ENCODE measurements around the gene ANKRD36. TPM values are rescaled to one million over a fixed set of nuclear protein-coding genes. Genes with fewer than 3 reads are reported as not detected.
"Not testable (repeated sequence)": the region's sequence is repeated elsewhere in the genome, so short reads cannot be mapped to it uniquely, and the experiment has no call there.

Gene ANKRD36

DNA sequence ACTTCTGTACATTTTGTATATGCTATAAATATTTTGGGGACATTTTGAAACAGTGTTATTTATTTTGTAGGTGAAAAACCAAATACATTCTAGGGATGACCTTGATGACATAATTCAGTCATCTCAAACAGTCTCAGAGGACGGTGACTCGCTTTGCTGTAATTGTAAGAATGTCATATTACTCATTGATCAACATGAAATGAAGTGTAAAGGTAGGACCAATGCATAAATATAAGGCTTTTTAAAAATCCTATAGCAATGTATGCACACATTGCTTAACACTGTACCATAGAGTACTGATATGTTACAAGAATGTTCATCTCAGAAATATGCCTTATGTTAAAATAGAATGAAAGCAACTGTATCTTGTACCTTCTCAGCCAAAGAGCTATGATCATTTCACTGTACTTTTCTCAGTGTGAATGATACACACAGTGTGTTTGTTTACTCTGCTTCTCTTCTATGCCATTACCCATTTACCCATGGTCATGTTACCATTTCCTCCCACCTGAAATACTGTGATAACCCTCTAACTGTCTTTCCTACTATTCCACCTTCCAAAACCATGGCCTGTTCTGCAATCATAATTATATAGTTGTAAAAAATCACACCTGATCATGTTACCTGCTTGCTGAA, 120.8 kb downstream of the ANKRD36 start:
- H3K4me3 ChIP-seq (ENCODE audit: low read length); H3K36me3 ChIP-seq (ENCODE audit: insufficient read depth, low read length); H3K4me2 ChIP-seq (ENCODE audit: low read length); H3K9ac ChIP-seq (ENCODE audit: low read depth, low read length); H3K4me1 ChIP-seq (ENCODE audit: control insufficient read depth, insufficient read depth, low read length); H3K9me3 ChIP-seq (replicated peaks; ENCODE audit: low read length); H3K27me3 ChIP-seq (ENCODE audit: control insufficient read depth, insufficient read depth, low read length): not testable (repeated sequence)

DNA sequence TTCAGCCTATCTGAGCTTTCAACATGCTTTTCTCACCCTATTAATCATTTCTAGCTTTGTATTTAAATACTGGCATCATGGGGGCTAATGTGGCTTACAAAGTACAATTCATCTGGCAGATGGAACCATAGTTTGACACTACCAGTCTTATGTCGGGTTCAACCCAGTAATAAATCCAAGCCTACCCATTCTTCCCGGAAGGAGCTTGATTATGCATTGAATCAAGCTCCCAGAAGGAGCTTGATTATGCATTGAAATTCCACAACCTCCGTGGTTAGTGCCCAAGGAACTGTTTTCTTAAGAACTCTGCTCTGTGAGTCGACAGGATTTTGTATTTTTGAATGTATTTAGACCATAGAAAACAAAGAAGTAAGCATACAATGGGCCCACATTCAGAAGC, 148.2 kb downstream of the ANKRD36 start:
- H3K4me3 ChIP-seq (ENCODE audit: low read length); H3K36me3 ChIP-seq (ENCODE audit: insufficient read depth, low read length); H3K27me3 ChIP-seq (ENCODE audit: control insufficient read depth, insufficient read depth, low read length); H3K4me1 ChIP-seq (ENCODE audit: control insufficient read depth, insufficient read depth, low read length); H3K4me2 ChIP-seq (ENCODE audit: low read length); H3K9ac ChIP-seq (ENCODE audit: low read depth, low read length); H3K9me3 ChIP-seq (replicated peaks; ENCODE audit: low read length): not testable (repeated sequence)

- H3K9me3 ChIP-seq (replicated peaks; ENCODE audit: low read length); H3K27me3 ChIP-seq (ENCODE audit: control insufficient read depth, insufficient read depth, low read length); H3K9ac ChIP-seq (ENCODE audit: low read depth, low read length): not testable (repeated sequence)
Measured at GRCh38 chr2:97266449-97266848, 153.5 kb downstream of the ANKRD36 start.

DNA sequence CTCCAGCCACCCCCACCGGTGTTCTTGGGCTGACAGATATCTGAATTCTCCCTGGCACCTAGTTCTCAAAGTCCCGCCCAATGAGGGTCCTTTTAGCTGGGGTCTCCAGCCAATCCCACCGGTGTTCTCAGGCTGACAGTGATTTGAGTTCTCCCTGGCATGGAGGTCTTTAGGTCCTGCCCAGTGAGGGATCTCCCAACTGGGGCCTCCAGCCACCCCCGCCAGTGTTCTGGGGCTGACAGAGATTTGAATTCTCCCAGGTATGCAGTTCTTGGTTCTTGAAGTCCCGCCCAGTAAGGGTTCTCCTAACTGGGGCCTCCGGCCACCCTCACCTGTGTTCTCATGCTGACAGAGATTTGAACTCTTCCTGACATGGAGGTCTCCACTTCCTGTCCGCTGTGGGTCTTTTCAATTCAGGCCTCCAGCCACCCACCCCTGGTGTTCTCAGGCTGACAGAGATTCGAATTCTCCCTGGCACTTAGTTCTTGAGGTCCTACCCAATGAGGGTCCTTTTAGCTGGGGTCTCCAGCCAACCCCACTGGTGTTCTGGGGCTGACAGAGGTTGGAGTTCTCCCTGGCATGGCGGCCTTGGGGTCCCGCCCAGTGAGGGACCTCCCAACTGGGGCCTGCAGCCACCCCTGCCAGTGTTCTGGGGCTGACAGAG, 154.6 kb downstream of the ANKRD36 start:
- Histone ChIP-seq H3K9me3 (replicated peaks; ENCODE audit: low read length) (no peaks in the 10 kb centered on the region), H3K36me3 (ENCODE audit: insufficient read depth, low read length) (no peaks in the 10 kb centered on the region), H3K9ac (ENCODE audit: low read depth, low read length) (no peak overlapping the region), H3K4me2 (ENCODE audit: low read length) (no peak overlapping the region), H3K4me3 (ENCODE audit: low read length) (no peak overlapping the region), H3K27me3 (ENCODE audit: control insufficient read depth, insufficient read depth, low read length) (no peaks in the 10 kb centered on the region), H3K4me1 (ENCODE audit: control insufficient read depth, insufficient read depth, low read length) (no peaks in the 10 kb centered on the region)

More at GRCh38 chr2:97266449-97266848, 153.5 kb downstream of the ANKRD36 start:
- H3K36me3 ChIP-seq (ENCODE audit: insufficient read depth, low read length); H3K4me3 ChIP-seq (ENCODE audit: low read length); H3K4me2 ChIP-seq (ENCODE audit: low read length); H3K4me1 ChIP-seq (ENCODE audit: control insufficient read depth, insufficient read depth, low read length): not testable (repeated sequence)

DNA sequence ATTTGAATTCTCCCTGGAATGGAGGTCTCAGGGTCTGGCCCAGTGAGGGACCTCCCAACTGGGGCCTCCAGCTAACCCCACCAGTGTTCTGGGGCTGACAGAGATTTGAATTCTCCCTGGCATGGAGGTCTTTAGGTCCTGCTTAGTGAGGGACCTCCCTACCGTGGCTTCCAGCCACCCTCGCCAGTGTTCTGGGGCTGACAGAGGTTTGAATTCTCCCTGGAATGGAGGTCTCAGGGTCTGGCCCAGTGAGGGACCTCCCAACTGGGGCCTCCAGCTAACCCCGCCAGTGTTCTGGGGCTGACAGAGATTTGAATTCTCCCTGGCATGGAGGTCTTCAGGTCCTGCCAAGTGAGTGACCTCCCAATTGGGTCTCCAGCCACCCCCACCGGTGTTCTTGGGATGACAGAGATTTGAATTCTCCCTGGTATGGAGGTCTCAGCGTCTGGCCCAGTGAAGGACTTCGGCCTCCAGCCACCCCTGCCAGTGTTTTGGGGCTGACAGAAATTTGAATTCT, 155.2 kb downstream of the ANKRD36 start:
- H3K9ac ChIP-seq (ENCODE audit: low read depth, low read length); H3K27me3 ChIP-seq (ENCODE audit: control insufficient read depth, insufficient read depth, low read length); H3K36me3 ChIP-seq (ENCODE audit: insufficient read depth, low read length); H3K4me2 ChIP-seq (ENCODE audit: low read length); H3K9me3 ChIP-seq (replicated peaks; ENCODE audit: low read length); H3K4me1 ChIP-seq (ENCODE audit: control insufficient read depth, insufficient read depth, low read length); H3K4me3 ChIP-seq (ENCODE audit: low read length): not testable (repeated sequence)

GRCh38 chr2:97276232-97276798, 163.4 kb downstream of the ANKRD36 start:
- not testable (repeated sequence) for H3K4me1 ChIP-seq (ENCODE audit: control insufficient read depth, insufficient read depth, low read length); H3K36me3 ChIP-seq (ENCODE audit: insufficient read depth, low read length); H3K9me3 ChIP-seq (replicated peaks; ENCODE audit: low read length); H3K9ac ChIP-seq (ENCODE audit: low read depth, low read length); H3K27me3 ChIP-seq (ENCODE audit: control insufficient read depth, insufficient read depth, low read length); H3K4me3 ChIP-seq (ENCODE audit: low read length); H3K4me2 ChIP-seq (ENCODE audit: low read length)

DNA sequence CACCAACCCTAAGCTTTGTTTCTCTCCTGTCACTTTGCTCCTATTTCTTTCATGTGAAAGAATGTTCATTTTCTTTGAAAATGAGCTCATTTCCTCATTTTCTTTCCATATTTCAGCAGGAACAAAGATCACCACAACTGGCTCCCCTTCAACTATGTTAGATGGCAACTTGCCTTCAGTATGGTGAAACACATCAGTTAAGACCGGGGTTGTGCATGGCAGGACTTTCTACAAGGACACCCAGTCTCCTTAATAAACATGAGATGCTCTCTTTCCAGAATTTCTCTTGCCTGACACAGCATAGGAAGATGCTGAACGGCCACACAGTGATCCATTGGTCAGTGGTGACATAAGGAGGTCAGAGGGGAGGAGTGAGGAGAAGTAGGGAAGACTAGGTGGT, 172.2 kb downstream of the ANKRD36 start:
- H3K9ac ChIP-seq (ENCODE audit: low read depth, low read length); H3K4me3 ChIP-seq (ENCODE audit: low read length); H3K4me1 ChIP-seq (ENCODE audit: control insufficient read depth, insufficient read depth, low read length); H3K36me3 ChIP-seq (ENCODE audit: insufficient read depth, low read length); H3K9me3 ChIP-seq (replicated peaks; ENCODE audit: low read length); H3K27me3 ChIP-seq (ENCODE audit: control insufficient read depth, insufficient read depth, low read length); H3K4me2 ChIP-seq (ENCODE audit: low read length): not testable (repeated sequence)

DNA sequence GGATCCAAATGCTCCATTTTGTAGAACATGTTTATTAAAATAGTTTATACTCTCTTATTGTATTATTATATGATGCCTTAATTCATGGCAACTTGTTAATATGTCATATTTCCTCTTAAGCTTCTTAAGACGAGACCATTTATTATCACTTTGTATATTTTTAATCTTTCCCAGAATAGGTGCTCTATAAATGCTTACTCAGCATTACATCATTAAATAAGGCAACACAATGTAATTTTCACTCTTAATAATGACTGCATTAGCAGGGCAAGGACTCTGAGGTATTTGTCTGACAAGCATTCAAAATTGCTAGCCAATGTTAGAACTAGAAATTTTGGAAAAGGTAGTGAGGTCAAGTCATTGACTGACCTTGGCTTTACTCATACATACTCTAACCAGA, 180.7 kb downstream of the ANKRD36 start:
- H3K9ac ChIP-seq (ENCODE audit: low read depth, low read length); H3K27me3 ChIP-seq (ENCODE audit: control insufficient read depth, insufficient read depth, low read length); H3K4me2 ChIP-seq (ENCODE audit: low read length); H3K4me3 ChIP-seq (ENCODE audit: low read length); H3K4me1 ChIP-seq (ENCODE audit: control insufficient read depth, insufficient read depth, low read length); H3K9me3 ChIP-seq (replicated peaks; ENCODE audit: low read length); H3K36me3 ChIP-seq (ENCODE audit: insufficient read depth, low read length): not testable (repeated sequence)

Small RNA genes lying within 50 kb of the gene (small RNA-seq; reads per million reads assigned to genes)
- not detected for gene RN7SL313P

Data from skeletal muscle satellite cell (primary cell).